K562 (cell line): ENCODE measurements around the gene SUPT5H. TPM values are rescaled to one million over a fixed set of nuclear protein-coding genes. Genes with fewer than 3 reads are reported as not detected.
A peak's percentile ranks its signal among the peaks of the same experiment; 100 is the strongest.

ENCODE experiments used
- ARID1B ChIP-seq: fragments of 450-650 bp; IDR thresholded peaks from 2 replicates; pipeline ENCODE4 v1.6.1; 2016; ENCODE audit warnings: antibody characterized with exemption, mild to moderate bottlenecking, inconsistent platforms
- ARID4B ChIP-seq: sonication (generic); formaldehyde crosslinking; IDR thresholded peaks from 2 replicates; pipeline ENCODE4 v1.8.0; 2022; ENCODE audit warnings: mild to moderate bottlenecking, missing genetic modification reagents
- CREBBP ChIP-seq: IDR thresholded peaks from one replicate; pipeline ENCODE4 v1.6.1; 2012; ENCODE audit warnings: low read depth, mild to moderate bottlenecking, control low read depth, inconsistent platforms, low read length
- CTBP1 ChIP-seq: fragments of 450-650 bp; IDR thresholded peaks from 2 replicates; pipeline ENCODE4 v1.6.1; 2016; ENCODE audit warnings: borderline replicate concordance
- E2F3 ChIP-seq: fragments of 250-450 bp; sonication (Bioruptor Pico); IDR thresholded peaks from 2 replicates; pipeline ENCODE4 v1.4.0; 2020; ENCODE audit warnings: mild to moderate bottlenecking
- GABPB2 ChIP-seq: fragments of 250-450 bp; sonication (Bioruptor Pico); conservative IDR thresholded peaks from 2 replicates; pipeline ENCODE4 v1.5.1; 2021; ENCODE audit warnings: mild to moderate bottlenecking
- HIVEP1 ChIP-seq: fragments of 250-450 bp; sonication (Bioruptor Pico); IDR thresholded peaks from 2 replicates; pipeline ENCODE4 v1.4.0; 2020; ENCODE audit warnings: mild to moderate bottlenecking
- HMGXB4 ChIP-seq: sonication (generic); formaldehyde crosslinking; IDR thresholded peaks from 2 replicates; pipeline ENCODE4 v1.8.1; 2023; ENCODE audit warnings: mild to moderate bottlenecking, missing genetic modification reagents
- LCOR ChIP-seq: sonication (generic); formaldehyde crosslinking; IDR thresholded peaks from 2 replicates; pipeline ENCODE4 v1.8.0; 2022; ENCODE audit warnings: mild to moderate bottlenecking, missing genetic modification reagents
- MYNN ChIP-seq, 2 experiments: sonication (generic); formaldehyde crosslinking in 1 of 2; IDR thresholded peaks; 2 replicates each; pipeline versions ENCODE4 v1.5.0 to v1.6.1; 2016 to 2020; ENCODE audit warnings: antibody characterized with exemption in 1 of 2, missing genetic modification reagents in 1 of 2
- NCOA1 ChIP-seq: fragments of 450-650 bp; IDR thresholded peaks from 2 replicates; pipeline ENCODE4 v1.6.1; 2016; ENCODE audit warnings: low read depth
- NCOA4 ChIP-seq: fragments of 450-650 bp; IDR thresholded peaks from 2 replicates; pipeline ENCODE4 v1.6.1; 2018; ENCODE audit warnings: mild to moderate bottlenecking; ENCODE audit not compliant: partially characterized antibody
- NFIC ChIP-seq: fragments of 450-650 bp; IDR thresholded peaks from 2 replicates; pipeline ENCODE4 v1.6.1; 2017; ENCODE audit warnings: mild to moderate bottlenecking, inconsistent platforms
- PCBP1 ChIP-seq: fragments of 200-400 bp; formaldehyde crosslinking; IDR thresholded peaks from 2 replicates; pipeline ENCODE4 v1.6.1; 2018; ENCODE audit warnings: mild to moderate bottlenecking, low read depth, low read length; ENCODE audit not compliant: poor library complexity, severe bottlenecking
- RBBP5 ChIP-seq: fragments of 200-600 bp; sonication (generic); IDR thresholded peaks from 2 replicates; pipeline ENCODE4 v1.6.1; 2012; ENCODE audit warnings: borderline replicate concordance, mild to moderate bottlenecking, low read length, control low read depth, inconsistent platforms; ENCODE audit not compliant: insufficient read depth, poor library complexity, severe bottlenecking
- RBM14 ChIP-seq: fragments of 200-400 bp; formaldehyde crosslinking; IDR thresholded peaks from 2 replicates; pipeline ENCODE4 v1.6.1; 2018; ENCODE audit warnings: low read depth, mild to moderate bottlenecking, low read length, moderate library complexity, borderline replicate concordance; ENCODE audit not compliant: insufficient read depth
- RBM34 ChIP-seq: fragments of 200-400 bp; formaldehyde crosslinking; IDR thresholded peaks from 2 replicates; pipeline ENCODE4 v1.6.1; 2018; ENCODE audit warnings: low read length, borderline replicate concordance; ENCODE audit not compliant: insufficient read depth
- SMARCB1 ChIP-seq: IDR thresholded peaks from 2 replicates; pipeline ENCODE4 v1.6.1; 2011; ENCODE audit warnings: improper control_type of control experiment, low read depth; ENCODE audit not compliant: insufficient read length
- SPI1 ChIP-seq: IDR thresholded peaks from 2 replicates; pipeline ENCODE4 v1.6.1; 2011; ENCODE audit warnings: low read depth, low read length, control low read depth, borderline replicate concordance
- ZNF695 ChIP-seq: fragments of 450-650 bp; formaldehyde crosslinking; IDR thresholded peaks from 2 replicates; pipeline ENCODE4 v1.4.0; 2020; ENCODE audit warnings: mild to moderate bottlenecking, moderate library complexity
- polyA plus RNA-seq, 8 experiments: library from polyadenylated mRNA; depleted of rRNA in 4 of 8; stranded (reverse) in 5 of 8; unstranded in 3 of 8; fragments of >200 nt; fragmentation: Nextera tagmentation in 2 of 8; fragmentation: Illumina TruSeq in 1 of 8; extraction: Ambion mirVana in 2 of 8; extraction: Trizol in 1 of 8; gene quantifications; 2 replicates each; pipeline versions ENCODE4 v1.2.1 to v1.2.3, GENCODE V29; 2011 to 2014; ENCODE audit warnings: inconsistent platforms in 1 of 8, missing spikeins in 1 of 8
- total RNA-seq, 7 experiments: library from RNA; depleted of rRNA in 6 of 7; stranded (reverse); fragments of >200 nt in 6 of 7; fragmentation: Illumina TruSeq in 2 of 7; extraction: Trizol in 2 of 7; gene quantifications; 2 replicates each; pipeline versions ENCODE4 v1.2.1 to v1.2.3, GENCODE V29; 2011 to 2021; ENCODE audit warnings: low replicate concordance in 1 of 7
- TF ChIP-seq, protein P1 (sequence below): sonication (generic); formaldehyde crosslinking; IDR thresholded peaks from 2 replicates; pipeline ENCODE4 v1.9.0; 2022; ENCODE audit warnings: mild to moderate bottlenecking, missing genetic modification reagents

Gene SUPT5H
- total and polyA plus RNA-seq, 9 of the 15 experiments (the other 6 are each of a cell fraction or from before 2014, with no cell fraction given), result 13.3 to 85.9 (median 35.9) TPM

DNA sequence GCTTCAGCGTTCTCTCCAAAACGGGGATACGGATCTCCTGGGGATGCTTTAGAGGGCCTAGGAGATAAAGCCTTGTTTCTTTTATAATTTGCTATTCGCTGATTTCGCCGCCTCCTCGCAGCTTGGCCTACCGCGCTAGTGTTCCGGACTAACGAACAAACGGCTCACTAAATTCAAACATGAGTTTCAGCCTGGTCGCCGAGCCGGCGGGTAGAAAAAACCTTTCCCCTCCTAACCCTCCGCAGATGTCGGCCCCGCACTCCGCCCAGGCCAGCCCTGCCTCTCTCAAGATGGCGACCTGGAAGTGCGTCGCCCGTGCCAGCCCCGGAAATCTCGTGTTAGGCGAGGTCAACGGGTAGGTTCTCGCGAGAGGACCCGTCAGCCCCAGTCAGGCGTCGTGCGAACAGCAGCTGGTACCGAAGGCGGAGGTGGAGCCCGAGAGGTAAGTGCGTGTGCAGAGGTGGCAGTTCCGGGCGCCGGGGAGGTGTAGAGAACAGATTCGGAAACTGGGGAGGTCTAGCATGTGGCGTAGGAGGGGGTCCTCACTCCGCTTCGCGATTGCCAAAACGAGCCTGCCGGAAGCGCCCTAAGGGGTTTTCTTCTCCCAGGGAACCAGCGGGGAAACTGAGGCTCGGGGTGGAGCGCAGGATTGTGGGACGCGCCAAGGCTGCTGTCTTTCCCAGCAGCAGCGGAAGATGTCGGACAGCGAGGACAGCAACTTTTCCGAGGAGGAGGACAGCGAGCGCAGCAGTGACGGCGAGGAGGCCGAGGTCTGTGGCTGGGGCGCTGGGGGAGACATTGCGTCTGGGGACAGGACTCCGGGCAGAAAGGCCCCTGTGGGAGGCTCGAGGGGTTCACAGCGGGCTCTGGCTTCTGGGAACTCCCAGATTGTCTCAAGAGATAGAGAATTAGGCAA is at the start of gene SUPT5H (continued):
- TF ChIP-seq ARID4B (CRISPR knock-in tag) (peak; percentile 94; the same call in 1 of the 2 replicates), SPI1 (no peak), RBBP5 (peak; percentile 81), NFIC (no peak; the same call in 1 of the 2 replicates), SMARCB1 (no peak), HIVEP1 (CRISPR knock-in tag) (no peak), PCBP1 (no peak), HMGXB4 (CRISPR knock-in tag) (no peak), ZNF695 (no peak), CTBP1 (peak; percentile 62; the same call in 1 of the 2 replicates), RBM34 (no peak), RBM14 (no peak), NCOA4 (no peak), GABPB2 (CRISPR knock-in tag) (no peak), LCOR (CRISPR knock-in tag) (0 out of 2 replicates have a peak, but pooled peaks have one; percentile 46), CREBBP (no peak), MYNN (IDR thresholded peaks at IDR 0.05) (peak; percentile 70; the same call in 1 of the 2 replicates), MYNN (CRISPR knock-in tag; IDR thresholded peaks at IDR 0.05) (no peak), NCOA1 (no peak), E2F3 (CRISPR knock-in tag) (no peak), ARID1B (peak; percentile 48; the same call in 1 of the 2 replicates)
- TF ChIP-seq, protein P1, sequence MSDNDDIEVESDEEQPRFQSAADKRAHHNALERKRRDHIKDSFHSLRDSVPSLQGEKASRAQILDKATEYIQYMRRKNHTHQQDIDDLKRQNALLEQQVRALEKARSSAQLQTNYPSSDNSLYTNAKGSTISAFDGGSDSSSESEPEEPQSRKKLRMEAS (CRISPR knock-in tag), result peak; percentile 79
